Hematopoietic multipotent progenitor cell treated with erythropoietin and hydrocortisone succinate and interleukin-3 and kit ligand, for 4 days (in vitro differentiated cells): Measurements from ENCODE around the gene FES.

Experiments used
- DNase-seq: peaks from one replicate; pipeline ENCODE4 v3.0.0-alpha.2; 2015

The FES gene

DNA sequence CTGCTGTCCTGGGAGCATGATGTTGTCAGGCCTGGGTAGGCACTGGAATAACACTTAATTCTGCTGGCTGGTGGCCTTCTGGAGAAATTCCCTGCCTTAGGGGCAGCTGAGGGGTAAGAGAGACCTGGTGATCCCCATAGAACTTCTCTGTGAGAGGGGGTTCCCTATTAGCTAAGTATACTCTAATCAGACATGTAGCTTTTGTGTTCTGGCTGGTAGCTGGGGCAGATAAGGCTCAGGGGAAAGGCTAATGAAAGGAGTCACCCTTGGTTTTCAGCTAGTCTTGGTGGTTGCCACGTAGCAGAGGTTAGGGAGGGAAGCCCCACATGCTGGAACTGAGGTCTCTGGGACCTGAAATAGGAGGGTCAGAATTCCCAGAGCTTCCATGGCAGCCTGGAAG lies 49.0 kb downstream of the FES start:
- peak; percentile 86 for DNase-seq

DNA sequence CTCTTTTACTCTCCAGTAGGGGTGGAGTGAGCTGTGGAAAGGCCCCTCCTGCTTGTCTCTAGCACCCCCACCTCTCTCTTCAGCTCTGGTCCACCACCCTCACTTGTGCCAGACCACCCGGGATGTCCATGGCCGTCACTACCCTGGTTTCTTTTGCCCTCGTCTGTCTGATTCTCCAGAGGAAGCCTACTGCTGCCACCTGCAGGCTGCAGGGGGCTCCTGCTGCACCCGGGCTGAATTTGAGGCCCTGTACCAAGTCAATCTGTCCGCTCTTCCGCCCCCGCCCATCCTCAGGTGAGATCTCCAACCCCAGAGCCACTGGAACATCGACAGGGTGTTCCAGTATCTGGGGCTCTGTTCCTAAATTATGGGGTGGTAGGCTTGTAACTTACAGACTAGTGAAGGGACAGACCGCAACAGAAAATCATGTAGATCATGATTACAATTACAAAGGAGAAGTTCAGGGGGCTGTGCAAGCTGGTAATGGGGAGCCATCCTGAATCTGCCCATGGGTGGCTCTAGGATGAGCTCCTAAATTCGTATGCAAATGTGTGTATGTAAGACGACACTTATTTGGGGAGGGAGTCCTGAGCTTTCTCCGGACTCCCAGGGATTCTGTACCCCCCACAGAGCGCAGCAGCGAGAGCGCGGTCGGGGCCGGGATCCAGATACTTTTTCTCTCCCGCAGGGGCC lies 50.1 kb downstream of the FES start:
- DNase-seq = peak; percentile 95

DNA sequence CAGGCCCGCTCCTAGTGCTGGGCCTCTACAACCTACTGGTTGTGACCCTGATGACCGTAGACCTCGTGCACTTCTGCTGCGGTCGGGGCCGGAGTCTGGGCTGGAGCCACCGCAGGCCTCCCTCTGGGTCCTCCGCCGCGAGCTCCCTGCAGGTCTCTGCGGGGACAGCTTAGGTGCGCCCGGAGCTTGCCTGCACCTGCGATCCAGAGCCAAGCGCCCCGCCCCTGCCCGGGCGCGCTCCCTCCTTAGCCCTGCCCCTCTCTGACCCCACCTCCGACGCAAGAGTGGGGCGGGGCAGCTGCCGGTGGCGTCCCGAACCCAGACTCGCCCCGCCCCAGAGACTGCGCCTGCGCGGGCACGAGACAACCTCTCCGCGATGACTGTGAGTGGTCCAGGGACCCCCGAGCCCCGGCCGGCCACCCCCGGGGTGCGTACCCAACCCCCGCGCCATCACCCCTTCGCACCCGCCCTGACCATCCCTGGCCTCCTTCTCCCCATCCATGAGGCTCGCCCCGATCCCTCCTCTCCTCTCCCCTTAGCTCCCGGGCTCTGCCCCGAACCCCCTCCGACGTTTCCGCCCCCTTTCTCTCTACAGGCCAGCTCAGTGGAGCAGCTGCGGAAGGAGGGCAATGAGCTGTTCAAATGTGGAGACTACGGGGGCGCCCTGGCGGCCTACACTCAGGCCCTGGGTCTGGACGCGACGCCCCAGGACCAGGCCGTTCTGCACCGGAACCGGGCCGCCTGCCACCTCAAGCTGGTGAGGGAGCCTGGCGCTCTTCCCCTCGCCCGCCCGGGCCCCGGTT lies 50.8 kb downstream of the FES start, which contains the start of gene UNC45A:
Gene UNC45A (plus strand): TSS at position 337 of the 803 bp plus-strand sequence. CDS start 40 bp downstream, at position 377.
- peak; percentile 96 for DNase-seq

DNA sequence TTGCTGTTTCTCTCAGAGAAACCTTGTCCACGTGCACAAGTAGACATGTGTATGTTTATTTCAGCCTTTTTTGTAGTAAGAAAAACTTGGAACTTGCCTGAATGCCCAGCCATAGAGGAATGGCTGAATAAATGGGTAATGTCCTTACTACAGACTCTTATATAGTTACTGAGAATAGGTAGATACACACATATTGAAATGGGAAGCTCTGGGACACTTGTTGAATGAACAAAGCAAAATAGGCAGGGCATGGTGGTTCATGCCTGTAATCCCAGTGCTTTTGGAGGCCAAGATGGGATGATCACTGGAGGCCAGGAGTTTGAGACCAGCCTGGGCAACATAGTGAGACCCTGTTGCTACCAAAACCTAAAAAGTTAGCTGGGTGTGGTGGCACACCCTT lies 52.5 kb downstream of the FES start:
- DNase-seq = no peak

DNA sequence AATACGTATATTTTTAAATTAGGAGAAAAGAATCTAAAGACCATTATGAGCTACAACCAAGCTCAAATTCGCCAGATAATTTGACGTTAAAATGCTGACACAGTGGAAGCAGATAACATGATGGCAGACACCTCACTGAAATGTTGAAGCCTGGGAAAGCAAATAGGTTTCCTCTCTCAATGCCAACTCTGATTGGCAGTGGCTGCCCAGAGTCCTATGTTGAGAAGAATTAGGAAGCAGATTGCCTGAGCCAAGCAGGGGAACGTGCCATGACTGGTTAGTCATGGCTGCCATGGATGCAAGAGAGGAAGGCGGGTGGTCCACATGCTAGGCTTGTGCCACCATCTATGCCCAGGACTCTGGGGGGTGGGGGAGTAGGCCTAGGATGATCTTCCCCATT lies 54.0 kb downstream of the FES start:
- no peak for DNase-seq

DNA sequence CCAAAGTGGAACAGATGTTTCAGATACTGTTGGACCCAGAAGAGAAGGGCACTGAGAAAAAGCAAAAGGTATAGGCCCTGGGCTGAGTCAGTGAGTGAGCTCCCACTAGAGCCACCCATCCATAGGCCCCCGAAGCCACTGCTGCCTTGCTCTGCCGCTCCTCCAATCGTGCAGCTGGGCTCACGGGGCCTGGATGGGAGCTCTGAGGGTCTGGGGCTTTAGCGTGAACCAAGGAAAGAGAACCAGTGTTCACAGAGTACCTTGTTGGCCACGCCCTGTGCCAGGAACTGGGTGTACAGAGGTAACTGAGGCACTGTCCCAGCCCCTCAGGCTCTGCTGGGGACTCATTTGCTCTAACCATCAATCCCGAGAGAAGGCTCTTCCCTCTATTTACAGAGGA lies 55.5 kb downstream of the FES start:
- DNase-seq = no peak

DNA sequence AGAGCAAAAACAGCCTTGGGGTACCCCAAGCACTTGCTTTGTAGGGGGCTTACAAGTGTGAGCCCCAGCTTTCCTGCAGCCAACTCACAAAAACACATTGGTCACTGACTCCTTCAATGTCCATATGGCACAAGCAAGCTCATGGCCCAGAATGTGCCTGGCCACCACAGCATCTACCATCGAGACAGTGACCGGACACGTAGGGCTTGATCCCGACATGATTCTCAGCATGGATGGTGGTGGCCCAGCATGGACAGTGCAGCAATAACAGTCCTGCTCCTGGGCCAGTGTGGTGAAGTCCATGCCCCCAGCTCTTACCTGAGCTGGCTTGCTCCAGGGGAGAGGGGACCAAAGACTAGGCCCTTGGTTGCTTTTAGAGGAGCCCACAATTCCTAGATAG lies 56.7 kb downstream of the FES start:
- DNase-seq = no peak

DNA sequence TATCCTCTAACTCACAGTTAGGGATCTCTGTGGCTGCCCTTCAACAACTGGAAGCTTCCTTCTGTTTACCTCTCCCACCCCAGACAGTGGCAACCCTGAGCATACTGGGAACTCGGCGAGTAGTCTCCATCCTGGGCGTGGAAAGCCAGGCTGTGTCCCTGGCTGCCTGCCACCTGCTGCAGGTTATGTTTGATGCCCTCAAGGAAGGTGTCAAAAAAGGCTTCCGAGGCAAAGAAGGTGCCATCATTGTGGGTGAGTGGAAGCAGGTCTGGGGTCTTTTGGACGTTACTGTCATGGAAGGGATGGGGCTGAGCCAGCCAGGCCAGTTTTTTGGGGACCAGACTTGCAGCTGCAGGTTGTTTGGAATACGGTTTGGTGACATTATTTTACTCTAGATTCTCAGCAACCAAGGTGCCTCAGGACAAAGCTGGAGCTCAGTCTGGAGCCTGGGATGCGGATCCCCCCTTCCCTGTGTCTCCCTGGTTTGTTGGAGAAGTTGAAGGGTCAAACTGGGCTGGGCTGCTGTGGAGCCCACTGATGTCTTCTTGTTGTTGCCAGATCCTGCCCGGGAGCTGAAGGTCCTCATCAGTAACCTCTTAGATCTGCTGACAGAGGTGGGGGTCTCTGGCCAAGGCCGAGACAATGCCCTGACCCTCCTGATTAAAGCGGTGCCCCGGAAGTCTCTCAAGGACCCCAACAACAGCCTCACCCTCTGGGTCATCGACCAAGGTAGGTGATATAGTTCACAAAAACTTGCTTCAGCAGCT lies 58.2 kb downstream of the FES start:
- DNase-seq = no peak

DNA sequence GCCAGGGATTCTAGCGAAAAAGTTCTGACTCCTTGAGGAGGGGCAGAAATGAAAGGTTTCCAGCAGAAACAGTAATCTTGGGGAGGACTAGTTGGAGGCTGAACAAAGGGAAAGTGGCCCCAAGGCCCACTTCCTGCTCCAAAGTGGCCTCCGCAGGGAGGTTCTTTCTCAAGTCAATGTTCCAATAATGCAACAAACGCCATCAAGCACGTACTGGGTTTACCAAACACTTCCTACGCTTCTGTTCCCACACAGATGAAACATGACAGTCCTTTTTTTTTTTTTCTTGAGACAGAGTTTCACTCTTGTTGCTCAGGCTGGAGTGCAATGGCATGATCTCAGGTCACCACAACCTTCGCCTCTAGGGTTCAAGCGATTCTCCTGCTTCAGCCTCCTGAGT lies 60.8 kb downstream of the FES start:
- no peak for DNase-seq
